Heart left ventricle (tissue), 13 donors: Measurements from ENCODE around the gene OR1N2.
"Not testable (repeated sequence)": the region's sequence is repeated elsewhere in the genome, so short reads cannot be mapped to it uniquely, and the experiment has no call there.

Experiments
- CTCF ChIP-seq, 12 donors: fragments of 200-600 bp; sonication (generic) in 4 of 12; IDR thresholded peaks; one replicate each; pipeline versions ENCODE4 v1.5.0 to v1.8.0; 2018 to 2022; ENCODE audit warnings: antibody characterized with exemption in 12 of 12, mild to moderate bottlenecking in 5 of 12
- POLR2A ChIP-seq, 2 donors: fragments of 450-650 bp; IDR thresholded peaks; one replicate each; pipeline ENCODE4 v1.6.1; 2017; ENCODE audit warnings: antibody characterized with exemption in 2 of 2, mild to moderate bottlenecking in 2 of 2, moderate library complexity in 2 of 2
- donor health status: ischemic (EF 13 %, LVEDD 7.1; RV severe dilation, severe dysfunction).
- donor health status: DM: no; HTN: yes; CAD: no.
- donor health status: DM: no; HTN: no; CAD: no.
- donor health status: ischemic (EF 25% LVEDD 6.9; RV normal size, moderate dysfunction).
- donor health status: ischemic (EF 25% LVEDD 5.7; RV mildly dilated, moderate dysfunction).
- donor health status: ischemic (EF 35%, LVEDD 5.7; RV mildly dilated, moderate dysfunction).
- donor health status: nonischemic (EF 11% LVEDD 7.7; RV severe dilation, severe dysfunction).
- donor health status: DM: yes; HTN: yes; CAD: no.
- donor health status: PGD.
- donor health status: ischemic (EF 29% LVEDD 5.4; RV normal size, mild dysfunction).
- donor health status: nonischemic (EF 23%, LVEDD 6.1; RV moderate dilation, normal function).

GRCh38 chr9:122531157-122531556, 21.8 kb upstream of the OR1N2 start:
- TF ChIP-seq CTCF, POLR2A (IDR thresholded peaks at IDR 0.05): not testable (repeated sequence)
